8988T (cell line): Measurements from ENCODE around the gene TPRG1.

Experiments
- DNase-seq: peaks from one replicate; pipeline ENCODE4 v3.0.0; 2011

TPRG1 gene

DNA sequence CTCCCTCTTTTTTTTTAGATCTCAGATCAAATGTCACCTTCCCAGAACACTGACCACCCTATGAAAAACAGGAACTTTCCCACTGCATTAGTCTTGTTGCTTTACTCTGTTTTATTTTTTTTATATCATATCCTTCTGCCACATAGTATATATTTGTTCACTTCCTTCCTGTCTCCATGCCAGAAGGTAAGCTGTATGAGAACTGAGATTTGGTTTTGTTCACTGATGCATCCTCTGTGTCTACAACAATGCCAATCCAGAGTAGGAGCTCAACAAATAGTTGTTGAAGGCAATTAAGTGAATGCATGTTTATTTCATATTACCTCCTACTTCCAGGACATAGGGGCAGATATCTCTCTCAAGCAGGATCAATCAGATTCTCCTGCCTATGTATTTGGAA, 114.4 kb downstream of the TPRG1 start:
- no peak for DNase-seq

DNA sequence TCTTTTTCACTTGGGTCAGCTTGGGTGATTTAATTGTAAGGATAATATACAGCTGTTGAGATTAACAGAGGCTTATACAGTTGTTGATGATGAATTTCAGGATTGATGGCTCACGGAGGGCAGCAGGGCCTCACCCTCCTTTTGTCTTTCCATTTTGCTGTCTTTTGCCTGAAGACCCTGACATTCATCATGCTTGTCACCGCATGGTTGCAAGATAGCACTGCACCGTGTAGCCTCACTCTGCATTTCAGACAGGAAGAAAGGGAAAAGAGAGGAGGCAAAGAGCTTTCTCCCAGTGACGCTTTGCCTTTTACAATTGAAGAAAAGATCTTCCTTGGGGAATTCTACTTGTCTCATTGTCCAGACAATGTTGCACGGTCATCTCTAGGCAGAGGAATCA, 115.1 kb downstream of the TPRG1 start:
- no peak for DNase-seq

- no peak for DNase-seq
Measured at GRCh38 chr3:189288348-189289235, 116.8 kb downstream of the TPRG1 start.

DNA sequence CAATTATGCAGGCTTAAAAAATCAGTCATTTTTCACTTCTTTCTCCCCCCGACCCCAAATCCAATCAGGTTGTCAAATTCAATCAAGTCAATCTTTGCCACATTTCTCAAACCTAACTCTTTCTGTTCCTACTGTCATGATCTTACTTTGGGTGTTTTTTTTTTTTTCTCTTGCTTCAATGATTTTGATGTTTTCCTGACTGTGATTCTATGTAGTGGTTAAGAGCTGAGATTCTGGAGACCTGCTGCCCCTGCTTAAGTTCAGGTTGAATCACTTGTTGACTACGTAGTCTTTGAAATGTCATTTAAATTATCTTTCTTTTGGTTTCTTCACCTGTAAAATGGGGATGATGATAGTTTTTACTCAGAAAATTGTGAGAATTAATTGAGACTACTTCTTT, 117.5 kb downstream of the TPRG1 start:
- no peak for DNase-seq

GRCh38 chr3:189292667-189293484, 121.1 kb downstream of the TPRG1 start:
- DNase-seq = no peak

- DNase-seq = no peak
Measured at GRCh38 chr3:189294649-189295048, 122.9 kb downstream of the TPRG1 start.

GRCh38 chr3:189295089-189295488, 123.3 kb downstream of the TPRG1 start:
- DNase-seq = no peak

DNA sequence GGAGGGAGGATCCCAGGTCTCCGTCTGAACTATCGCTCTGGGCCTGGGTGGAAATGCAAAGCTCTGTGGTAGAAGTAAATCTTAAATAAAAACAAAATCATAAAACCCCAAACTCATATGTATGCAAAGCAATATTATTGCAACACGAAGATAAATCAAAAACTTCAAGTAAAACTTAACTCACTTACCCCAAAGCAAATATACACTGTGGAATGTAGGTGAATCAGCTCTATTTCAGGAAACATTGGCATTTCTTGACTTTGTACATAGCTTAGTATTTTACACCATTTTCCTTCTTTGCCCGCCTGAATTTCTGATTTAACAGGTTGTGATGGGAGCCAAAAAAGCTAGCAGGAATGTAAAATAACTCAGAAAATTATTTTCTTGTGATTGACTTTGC, 126.2 kb downstream of the TPRG1 start:
- DNase-seq = no peak

DNA sequence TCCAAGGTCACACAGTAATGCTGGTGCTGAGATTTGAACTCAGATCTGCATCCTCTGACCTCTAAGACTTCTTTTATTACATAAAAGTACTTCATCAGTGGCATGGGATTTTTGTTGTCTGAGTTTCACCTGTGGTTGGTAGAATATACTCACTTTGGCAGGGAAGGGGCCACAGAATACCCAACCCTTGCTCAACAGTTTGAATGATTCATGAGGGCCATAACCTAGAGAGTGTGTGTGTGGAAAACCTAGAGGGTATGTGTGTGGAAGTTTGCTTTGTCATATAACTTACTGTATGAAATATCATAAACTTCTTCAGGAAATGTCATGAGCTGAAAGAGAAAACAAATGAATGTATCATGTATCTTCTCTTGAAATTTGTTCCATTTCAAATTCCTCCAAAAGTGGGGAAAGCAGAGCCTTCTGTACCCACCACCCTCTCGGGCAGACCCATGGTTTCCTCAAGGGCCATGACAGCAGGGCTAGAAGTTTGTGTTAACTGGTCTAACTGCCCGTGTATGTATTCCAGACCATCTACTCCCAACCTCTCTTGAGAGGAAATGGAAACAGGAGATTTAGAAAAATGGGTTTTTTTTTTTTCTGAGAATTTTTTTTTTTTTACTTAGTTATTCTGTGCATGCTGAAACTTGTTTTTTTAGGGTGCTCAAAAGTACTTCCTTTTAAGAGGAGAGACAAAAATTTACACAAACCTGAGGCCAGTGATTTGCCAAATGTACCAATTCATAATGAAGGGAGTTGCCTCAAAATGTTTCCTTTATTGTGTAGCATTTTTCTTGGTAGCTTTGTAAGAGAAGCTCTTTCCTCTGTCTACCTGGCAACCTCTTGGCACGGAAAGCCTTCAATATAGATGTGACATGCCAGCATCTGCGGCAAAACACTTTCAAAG, 127.0 kb downstream of the TPRG1 start:
- no peak for DNase-seq

DNA sequence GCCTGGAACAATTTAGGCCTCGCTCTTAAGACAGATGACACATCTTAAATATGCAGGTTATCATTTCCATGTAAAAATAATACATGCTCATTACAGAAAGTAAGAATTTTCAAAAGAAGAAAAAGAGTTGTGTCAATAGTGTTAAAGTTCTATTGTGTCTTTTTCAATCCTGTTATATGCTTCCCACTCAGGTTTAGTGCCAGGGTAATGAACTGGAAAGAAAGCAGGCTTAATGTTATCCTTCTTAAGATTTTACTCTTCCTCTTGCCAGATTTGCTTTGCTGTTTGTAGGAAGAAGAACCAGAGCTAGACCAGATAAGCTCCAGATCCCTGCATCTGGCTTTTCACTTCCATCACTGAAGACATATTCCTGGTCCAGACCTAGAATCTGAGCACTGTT, 128.6 kb downstream of the TPRG1 start:
- no peak for DNase-seq

GRCh38 chr3:189301479-189301878, 129.7 kb downstream of the TPRG1 start:
- DNase-seq = no peak

DNA sequence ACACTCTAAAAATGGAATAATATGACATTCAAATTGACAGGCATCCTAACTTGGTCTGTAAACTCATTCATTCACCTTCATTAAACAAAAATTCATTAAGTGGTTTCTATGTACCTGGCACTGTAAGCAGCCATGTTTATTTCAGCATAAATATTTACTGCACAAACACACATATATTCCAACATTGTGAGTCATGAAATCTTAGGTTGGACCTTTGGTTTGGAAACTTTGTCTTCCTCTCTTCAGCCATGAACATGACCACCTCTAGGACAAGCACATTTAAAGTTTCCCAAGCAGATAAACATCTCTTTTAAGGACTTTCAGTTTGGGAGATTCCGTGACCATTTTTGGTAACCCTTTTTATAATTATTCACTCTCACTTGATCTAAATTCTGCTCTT, 131.8 kb downstream of the TPRG1 start:
- DNase-seq = no peak

DNA sequence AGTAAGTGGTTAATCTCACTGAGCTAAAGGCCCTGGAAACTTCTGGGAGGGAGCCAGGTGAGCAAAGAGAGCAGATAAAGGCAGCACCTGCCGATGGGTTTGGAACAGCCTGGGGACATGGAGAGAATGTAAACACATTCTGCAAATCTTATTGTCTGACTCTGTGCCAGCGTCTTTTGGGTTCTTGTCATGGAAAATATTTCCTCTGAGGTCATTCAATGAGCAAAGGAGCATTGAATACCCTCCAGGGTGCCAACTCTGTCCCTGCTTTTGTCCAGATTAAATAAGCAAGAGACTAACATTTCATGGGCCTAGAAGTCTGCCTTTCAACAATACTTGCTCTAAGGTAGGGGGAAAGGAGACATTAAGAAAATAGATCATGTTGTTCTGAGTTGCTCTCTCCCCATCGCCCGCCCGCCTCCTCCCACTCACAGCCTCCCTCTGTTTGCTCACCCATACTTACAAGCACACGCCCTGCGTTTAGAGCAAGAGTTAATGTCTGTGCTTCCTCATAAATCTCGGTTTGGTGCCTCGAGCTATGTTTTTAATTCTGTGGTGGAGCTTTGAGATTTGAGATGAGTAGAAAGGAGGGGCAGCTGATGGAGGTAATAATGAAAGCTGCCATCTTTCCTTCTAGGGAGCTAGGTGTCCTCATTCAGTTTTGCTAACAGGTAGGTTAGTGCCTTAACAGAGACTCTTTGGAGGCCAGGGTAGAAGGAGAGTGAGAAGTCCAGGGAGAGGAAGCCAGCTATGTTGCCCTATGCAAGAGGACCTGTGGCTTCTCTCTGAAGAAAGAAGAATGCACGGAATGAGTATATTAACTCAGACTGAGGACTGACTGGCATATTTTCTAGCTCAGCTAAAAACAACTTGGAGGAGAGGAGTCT, 132.9 kb downstream of the TPRG1 start:
- DNase-seq = no peak

DNA sequence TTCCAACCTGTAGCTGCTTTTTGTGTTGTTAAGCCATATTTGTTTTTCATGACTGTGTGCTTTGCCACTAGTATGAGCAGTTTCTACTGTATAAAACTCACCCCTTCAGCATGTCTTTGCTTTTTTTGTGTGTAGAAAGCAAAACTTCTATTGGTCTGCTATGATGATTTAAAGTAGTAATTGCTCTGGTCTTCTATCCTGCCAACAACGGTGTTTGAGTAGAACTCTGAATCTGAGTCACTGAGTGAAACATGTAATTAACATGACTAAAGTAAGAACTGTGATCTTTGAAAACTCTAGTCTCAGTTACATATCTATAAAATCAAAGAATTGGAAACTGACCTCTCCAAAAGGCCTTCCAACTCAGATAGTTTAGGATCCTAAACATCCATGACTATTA, 133.6 kb downstream of the TPRG1 start:
- no peak for DNase-seq

- DNase-seq = no peak
Measured at GRCh38 chr3:189307963-189308362, 136.2 kb downstream of the TPRG1 start.

DNA sequence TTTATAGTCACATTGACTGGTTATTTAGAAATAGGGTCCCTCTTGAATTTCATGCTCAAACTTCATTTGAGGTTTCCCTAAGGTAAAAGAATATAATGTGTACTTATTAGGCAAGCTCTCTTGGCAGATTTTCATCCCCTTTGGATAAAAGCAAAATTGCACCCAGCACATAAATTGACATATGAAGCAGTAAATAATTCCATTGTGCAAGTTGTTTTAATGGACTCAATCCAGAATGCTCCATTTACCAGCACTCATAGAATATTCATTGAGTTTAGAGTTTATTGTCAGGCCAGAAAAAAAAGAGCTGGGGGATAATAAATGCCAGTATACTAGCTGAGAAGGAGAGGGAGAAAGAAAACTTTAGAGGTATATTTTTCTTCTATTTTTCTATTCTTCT, 136.8 kb downstream of the TPRG1 start:
- DNase-seq = no peak

DNA sequence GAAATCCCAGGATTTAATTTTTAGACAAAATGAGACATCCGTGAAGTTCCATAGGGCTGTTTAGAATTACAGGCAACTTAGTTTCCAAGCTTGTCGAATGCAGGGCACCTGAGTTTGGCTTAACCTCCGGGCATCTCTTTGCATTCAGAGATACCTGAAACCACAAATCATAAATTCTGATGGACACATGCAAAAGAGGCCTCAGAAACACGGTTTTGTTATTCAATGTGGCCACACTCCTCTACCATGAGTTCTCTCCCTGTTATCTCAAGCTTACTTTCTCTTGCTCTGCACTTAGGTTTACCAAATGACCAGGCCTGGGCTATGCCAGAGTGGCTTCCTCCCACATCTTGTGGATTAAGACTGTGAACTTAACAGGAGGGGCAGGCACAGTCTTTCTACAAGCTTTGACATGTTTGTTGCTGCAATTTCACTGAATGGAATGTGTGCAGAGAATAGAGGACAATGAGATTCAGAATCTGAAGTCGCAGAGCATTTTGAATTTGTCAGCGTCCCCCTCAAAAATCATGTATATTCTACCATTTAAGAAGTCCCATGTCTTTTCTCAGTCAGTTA, 137.7 kb downstream of the TPRG1 start:
- DNase-seq = no peak

GRCh38 chr3:189311521-189311920, 139.8 kb downstream of the TPRG1 start:
- no peak for DNase-seq

DNA sequence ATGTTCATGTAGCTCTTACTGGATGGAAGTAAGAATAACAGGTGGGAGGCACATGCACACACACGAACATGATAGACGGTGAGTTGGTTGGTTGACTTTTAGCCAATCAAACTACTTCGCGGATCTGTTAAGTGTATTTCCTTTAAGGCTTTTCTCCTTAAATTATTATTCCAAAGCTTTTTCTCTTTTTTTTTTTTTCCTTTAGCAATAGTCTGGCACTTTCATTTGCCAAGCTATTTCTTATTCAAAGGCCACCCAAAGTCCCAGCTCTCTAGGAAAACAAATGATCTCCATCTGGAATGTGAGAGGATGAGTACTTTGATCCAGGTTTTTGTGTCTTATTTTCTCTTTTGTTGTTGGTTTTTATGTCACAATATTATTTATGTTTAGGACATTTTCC, 141.1 kb downstream of the TPRG1 start:
- DNase-seq = no peak

DNA sequence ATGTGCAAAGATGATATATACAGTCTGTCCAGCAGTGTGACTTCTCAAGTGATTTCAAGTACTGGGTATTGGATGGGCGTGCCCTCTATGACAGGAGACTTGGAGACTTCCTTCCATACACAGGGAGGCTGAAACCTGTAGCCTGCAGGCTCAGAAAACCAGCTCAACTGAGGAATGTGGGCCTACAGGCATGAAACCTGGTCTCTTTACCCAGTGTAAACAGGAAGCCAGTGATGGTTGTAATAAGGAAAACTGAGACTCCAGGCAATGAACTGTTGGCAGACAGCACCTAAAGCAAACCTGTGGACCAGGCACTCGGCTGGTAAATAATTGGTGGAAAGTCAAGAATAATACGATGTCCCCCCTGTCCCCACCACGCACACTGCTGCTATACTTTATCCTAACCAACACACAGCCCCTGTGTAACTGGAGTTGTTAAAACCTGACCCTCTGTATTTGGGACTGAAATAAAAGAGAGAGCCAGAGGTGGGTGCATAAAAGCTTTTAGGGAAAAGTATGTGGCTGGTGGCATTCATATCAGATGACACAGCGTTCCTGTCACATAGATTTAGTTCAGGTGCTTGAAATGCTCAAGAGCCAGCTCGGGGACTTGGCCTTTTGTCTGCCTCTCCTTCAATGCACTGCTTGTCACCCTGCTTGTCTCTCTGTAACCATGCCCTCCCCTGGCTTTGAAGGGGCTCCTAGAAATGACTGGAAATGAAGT, 144.7 kb downstream of the TPRG1 start:
- no peak for DNase-seq

DNA sequence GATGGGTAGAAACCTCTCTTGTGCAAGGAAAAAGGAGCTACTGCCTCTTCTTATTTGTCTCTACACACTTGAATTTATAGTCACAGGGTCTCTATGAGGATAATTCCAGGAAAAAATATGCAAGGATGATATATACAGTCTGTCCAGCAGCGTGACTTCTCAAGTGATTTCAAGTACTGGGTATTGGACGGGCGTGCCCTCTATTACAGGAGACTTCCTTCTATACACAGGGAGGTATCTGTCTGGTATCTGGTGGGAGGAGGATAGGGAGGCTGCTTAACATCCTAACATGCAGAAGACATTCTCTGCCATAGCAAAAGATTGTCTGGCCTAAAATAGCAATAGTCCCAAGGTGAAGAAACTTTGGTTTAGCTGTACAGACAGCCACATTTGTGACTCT, 146.1 kb downstream of the TPRG1 start:
- DNase-seq = no peak
